NCI-H345 (cell line): ENCODE results near the gene CCDC102A.
"Not testable (repeated sequence)": the region's sequence is repeated elsewhere in the genome, so short reads cannot be mapped to it uniquely, and the experiment has no call there.

Source experiments
- DNase-seq: peaks from one replicate; lab custom pipeline; 2025; lab: John Stamatoyannopoulos, UW

Gene CCDC102A

DNA sequence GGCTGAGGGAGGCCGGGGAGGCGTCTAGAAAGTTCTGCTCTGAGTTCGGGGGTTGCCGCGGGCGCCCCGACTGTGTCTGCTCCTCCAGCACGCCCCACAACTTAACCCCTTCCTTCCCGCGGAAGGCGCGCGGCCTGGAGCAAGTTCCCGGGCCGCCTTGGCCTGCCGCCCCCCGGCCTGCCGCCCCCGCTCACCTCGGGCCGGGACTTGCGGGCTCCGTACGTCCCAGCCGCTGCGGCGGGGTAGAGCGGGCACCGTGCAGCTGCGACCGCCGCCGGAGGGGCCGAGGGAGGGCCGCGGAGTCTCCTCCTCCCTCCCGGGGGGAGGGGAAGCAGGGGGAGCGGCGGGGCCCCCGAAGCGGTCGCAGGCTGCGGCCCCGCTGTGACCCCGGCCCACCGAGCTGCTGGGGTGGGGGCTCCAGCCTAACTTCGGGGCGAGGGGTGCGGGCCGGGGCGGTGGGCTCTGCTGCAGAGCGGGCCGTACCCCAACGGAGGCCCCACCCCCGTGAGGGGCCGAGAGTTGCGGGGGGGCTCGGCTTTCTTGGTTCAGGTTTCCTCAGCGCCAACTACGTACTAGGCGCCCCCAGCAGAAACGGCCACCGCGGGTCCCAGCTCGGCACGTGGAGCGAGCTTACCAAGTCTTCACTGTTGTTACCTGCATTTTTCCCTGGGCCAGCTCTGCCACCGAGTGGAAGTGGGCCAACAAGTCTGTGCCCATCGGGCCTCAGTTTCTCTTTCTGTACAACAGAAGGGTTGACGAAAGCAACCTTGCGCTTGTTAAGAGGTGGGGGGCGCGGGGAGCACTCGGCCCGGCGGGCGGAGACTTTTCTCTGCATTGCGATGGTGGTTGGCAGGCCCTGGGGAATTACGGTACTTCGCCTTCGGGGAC, at the start of gene CCDC102A:
TSS of gene CCDC102A (minus strand) at position 266 of the 888 bp plus-strand sequence. CDS start 7,394 bp downstream, outside the sequence.
- DNase-seq = no peak

DNA sequence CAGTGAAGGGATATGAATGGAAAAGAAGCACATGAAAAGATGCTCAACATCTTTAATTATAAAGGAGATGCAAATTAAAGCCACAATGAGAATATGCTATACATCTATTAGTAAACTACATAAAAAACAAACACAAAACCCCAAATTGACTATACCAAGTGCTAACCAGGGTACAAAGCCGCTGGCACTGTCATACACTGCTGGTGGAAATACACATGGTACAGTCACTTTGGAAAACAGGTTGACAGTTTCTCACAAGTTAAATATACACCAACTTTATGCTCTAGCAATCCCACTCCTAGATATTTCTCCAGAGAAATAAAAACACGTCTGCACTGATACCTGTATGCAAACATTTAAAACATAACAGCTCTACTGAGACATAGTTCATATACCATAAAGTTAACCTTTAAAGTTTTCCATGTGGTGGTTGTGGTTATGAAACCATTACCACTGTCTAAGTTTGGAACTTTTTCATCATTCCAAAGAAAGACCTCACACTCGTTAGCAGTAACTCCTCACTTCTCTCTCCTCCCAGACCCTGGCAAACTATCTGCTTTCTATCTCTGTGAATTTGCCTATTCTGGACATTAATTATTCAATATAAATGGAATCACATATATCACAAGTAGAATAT, 48.8 kb upstream of the CCDC102A start:
- no peak for DNase-seq

GRCh38 chr16:57579361-57579665, 42.9 kb upstream of the CCDC102A start:
- no peak for DNase-seq

- DNase-seq = no peak
Observed at GRCh38 chr16:57578521-57579360, 42.4 kb upstream of the CCDC102A start.

GRCh38 chr16:57577691-57578224, 41.4 kb upstream of the CCDC102A start:
- no peak for DNase-seq

DNA sequence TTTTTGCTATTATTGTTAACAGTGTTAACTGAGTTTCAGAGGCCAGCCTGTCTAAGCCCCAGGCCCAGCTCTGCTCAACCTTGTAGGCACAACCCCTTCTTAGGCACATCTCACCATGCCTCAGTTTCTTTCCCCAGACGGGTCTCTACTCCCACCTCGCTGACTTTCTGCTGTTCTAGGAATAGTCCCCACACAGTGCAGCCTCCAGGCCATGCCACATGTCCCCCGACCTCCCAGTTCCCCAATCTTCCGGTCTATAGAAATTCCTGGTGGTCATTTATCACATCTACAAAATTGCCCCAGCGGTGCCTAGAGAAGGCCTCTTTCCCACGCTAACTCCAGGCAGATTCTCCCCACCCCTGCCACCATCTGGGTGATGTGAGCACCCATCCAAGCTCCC, 40.8 kb upstream of the CCDC102A start:
- no peak for DNase-seq

DNA sequence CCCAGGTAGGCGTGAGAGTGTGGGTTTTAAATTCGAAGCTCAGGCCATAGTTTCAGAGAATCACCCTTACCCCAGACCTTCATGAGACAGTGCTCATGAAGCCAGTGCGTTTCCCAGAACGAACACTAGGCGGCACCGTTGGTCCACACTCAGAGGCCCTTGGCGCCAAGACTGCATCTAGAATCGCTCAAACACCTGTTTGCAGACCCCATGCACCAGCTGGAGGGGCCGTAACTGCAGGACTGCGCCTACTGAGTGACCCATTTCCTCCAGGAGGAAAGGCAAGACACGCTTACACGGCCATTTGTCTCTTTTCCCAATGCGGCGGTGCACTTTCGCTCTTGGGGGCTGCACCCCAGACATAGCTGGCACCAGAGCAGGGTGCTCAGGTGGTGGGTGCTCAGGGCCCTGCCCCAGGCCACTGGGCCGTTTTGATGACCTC, 40.1 kb upstream of the CCDC102A start:
- peak; percentile 42 for DNase-seq

- DNase-seq = no peak
Observed at GRCh38 chr16:57575468-57576277, 39.3 kb upstream of the CCDC102A start.

DNA sequence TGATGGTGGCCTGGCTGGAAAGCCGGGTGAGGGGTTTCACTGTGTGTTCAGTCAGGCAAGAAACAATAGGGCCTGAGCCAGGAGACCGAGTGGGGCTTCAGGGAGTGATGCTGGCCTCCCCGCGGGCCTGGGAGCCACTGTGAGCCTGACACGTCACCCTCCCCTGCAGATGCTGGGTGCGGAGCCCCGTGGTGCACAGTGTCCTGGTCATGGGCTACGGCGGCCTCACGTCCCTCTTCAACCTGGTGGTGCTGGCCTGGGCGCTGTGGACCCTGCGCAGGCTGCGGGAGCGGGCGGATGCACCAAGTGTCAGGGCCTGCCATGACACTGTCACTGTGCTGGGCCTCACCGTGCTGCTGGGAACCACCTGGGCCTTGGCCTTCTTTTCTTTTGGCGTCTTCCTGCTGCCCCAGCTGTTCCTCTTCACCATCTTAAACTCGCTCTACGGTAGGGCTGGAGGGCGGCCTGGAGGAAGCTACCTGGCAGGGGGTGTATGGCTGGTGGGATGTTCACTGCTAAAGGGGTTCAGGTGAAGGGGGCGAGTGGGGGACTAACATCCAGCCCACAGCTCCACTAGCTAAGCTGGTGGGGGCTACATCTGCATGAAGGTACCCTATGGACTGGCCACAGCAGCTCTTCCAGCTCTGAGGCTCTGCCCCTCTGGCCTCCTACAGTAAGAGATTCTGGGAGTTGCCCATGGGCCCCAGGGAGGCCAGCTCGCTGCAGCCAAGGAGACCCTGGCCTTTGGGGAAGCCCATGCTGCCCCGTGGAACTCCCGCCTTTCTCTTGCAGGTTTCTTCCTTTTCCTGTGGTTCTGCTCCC, 38.5 kb upstream of the CCDC102A start:
- DNase-seq = no peak

GRCh38 chr16:57574086-57574485, 37.7 kb upstream of the CCDC102A start:
- no peak for DNase-seq

- no peak for DNase-seq
Observed at GRCh38 chr16:57572978-57573728, 36.8 kb upstream of the CCDC102A start.

DNA sequence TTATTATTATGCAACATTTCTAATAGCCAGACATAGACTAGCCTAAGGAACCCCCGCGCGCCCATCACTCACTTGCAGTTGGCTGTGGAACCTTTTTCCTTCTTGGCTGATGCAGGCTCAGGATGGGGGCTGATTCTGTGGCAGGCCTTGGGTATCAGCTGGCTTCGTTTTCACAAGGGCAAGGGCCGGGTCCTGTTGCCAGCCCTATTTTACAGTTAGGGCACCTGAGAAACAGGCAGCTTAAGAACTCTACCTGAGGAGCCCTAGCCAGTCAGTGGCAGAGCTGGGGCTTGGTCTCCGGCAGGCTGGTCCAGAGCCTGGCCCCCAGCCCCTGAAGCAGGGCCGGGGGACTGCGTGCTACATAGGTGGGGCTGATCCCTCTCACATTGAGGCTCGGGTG, 34.7 kb upstream of the CCDC102A start:
- DNase-seq = no peak

- DNase-seq = no peak
Observed at GRCh38 chr16:57570301-57571070, 34.1 kb upstream of the CCDC102A start.

DNA sequence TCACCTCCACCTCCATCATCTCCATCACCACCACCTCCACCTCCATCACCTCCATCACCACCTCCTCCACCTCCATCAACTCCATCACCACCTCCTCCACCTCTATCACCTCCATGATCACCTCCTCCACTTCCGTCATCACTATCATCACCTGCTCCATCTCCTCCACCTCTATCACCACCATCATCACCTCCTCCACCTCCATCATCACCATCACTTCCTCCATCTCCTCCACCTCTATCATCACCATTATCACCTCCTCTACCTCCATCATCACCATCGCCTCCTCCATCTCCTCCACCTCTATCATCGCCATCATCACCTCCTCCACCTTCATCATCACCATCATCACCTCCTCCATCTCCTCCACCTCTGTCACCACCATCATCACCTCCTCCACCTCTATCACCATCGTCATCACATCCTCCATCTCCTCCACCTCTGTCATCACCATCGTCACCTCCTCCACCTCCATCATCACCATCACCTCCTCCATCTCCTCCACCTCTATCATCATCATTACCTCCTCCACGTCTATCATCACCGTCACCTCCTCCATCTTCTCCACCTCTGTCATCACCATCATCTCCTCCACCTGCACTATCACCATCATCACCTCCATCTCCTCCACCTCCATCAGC, 33.1 kb upstream of the CCDC102A start:
- DNase-seq = no peak

GRCh38 chr16:57568772-57569171, 32.4 kb upstream of the CCDC102A start:
- DNase-seq = not testable (repeated sequence)

DNA sequence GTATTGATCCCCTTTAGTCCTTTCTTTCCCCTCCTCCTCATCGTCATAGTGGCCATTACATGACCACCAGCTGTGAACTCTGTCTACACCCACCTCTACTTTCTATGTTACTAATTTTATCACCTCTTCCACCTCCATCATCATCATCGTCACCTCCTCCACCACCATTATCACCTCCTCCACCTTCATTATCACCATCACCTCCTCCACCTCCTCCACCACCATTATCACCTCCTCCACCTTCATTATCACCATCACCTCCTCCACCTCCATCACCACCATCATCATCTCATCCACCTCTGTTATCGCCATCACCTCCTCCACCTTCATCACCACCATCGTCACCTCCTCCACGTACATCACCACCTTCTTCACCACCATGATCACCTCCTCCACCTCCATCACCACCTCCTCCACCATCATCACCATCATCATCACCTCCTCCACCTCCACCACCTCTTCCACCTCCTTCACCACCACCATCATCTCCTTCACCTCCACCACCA, 31.9 kb upstream of the CCDC102A start:
- DNase-seq = no peak

DNA sequence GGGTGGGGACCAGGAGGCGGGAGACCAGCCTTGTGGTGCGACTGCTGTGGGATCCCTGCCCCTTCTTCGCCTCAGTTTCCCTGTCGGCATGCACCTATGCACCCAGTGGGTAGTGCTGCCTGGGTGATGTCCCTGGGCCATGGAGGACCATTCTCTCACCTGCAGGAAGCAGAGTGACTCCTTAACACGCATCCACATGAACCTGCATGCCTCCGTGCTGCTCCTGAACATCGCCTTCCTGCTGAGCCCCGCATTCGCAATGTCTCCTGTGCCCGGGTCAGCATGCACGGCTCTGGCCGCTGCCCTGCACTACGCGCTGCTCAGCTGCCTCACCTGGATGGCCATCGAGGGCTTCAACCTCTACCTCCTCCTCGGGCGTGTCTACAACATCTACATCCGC, 31.3 kb upstream of the CCDC102A start:
- DNase-seq = no peak

DNA sequence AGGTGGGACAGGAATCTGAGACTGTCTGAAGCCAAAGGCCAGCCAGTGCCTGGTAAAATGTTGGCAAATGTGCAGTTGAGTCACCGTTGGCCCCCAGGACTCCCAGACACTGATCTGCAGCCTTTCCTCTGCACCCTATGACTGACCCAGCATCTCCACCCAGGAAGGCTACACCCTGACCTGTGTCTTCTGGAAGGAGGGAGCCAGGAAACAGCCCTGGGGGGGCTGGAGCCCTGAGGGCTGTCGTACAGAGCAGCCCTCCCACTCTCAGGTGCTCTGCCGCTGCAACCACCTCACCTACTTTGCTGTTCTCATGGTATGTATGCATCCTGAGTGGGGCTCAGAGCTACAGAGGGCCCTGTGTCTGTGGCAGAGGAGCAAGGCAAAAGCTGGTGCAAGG, 30.1 kb upstream of the CCDC102A start:
- DNase-seq = no peak
